Coronary artery (tissue), 2 donors: Measurements from ENCODE around the gene SLC6A2.

Experiments used
- DNase-seq: peaks from one replicate; pipeline ENCODE4 v3.0.0-alpha.2; 2017; ENCODE audit warnings: low spot score
- H3K27ac ChIP-seq, 2 donors: fragments of 200-600 bp; sonication (generic); one replicate each; pipeline ENCODE4 v1.5.1; 2016 to 2019
- H3K4me3 ChIP-seq: fragments of 200-600 bp; sonication (generic); 2 replicates; pipeline ENCODE4 v1.5.1; 2016; ENCODE audit warnings: mild to moderate bottlenecking, moderate library complexity
- CTCF ChIP-seq: fragments of 200-600 bp; sonication (generic); IDR thresholded peaks from one replicate; pipeline ENCODE4 v1.5.1; 2019; ENCODE audit warnings: antibody characterized with exemption

SLC6A2 gene

GRCh38 chr16:55658898-55659420, 3.2 kb downstream of the SLC6A2 start:
- no peak for TF ChIP-seq CTCF
- DNase-seq: no peak
- Histone ChIP-seq H3K4me3 (no peak overlapping the region), H3K27ac (no peak overlapping the region)

- Histone ChIP-seq H3K27ac (no peak overlapping the region), H3K4me3 (no peak overlapping the region)
- TF ChIP-seq CTCF: no peak
- no peak for DNase-seq
Observed at GRCh38 chr16:55660026-55660425, 4.2 kb downstream of the SLC6A2 start.

GRCh38 chr16:55660828-55661227, 5.0 kb downstream of the SLC6A2 start:
- Histone ChIP-seq H3K4me3 (no peak overlapping the region), H3K27ac (no peak overlapping the region)
- TF ChIP-seq CTCF: no peak
- DNase-seq: no peak

- no peak overlapping the region for H3K4me3 ChIP-seq
- no peak overlapping the region for H3K27ac ChIP-seq
- DNase-seq: no peak
- TF ChIP-seq CTCF: no peak
Observed at GRCh38 chr16:55661941-55662643, 6.3 kb downstream of the SLC6A2 start.

GRCh38 chr16:55662644-55663031, 6.8 kb downstream of the SLC6A2 start:
- no peak for TF ChIP-seq CTCF
- Histone ChIP-seq H3K27ac (no peak overlapping the region), H3K4me3 (no peak overlapping the region)
- DNase-seq: no peak

- no peak for TF ChIP-seq CTCF
- no peak overlapping the region for H3K27ac ChIP-seq
- no peak overlapping the region for H3K4me3 ChIP-seq
- no peak for DNase-seq
Observed at GRCh38 chr16:55663225-55663624, 7.4 kb downstream of the SLC6A2 start.
